WI38 (cell line): ENCODE results near the gene HOXD4.

ENCODE experiments used
- H3K4me3 ChIP-seq: 2 replicates; pipeline ENCODE4 v1.5.1; 2011; ENCODE audit warnings: low read depth, mild to moderate bottlenecking, control low read depth, low read length
- CTCF ChIP-seq: IDR thresholded peaks from 2 replicates; pipeline ENCODE4 v1.5.1; 2012; ENCODE audit warnings: low read depth, mild to moderate bottlenecking, control low read depth, low read length

HOXD4 gene

GRCh38 chr2:176169181-176169580 is 17.8 kb downstream of the HOXD4 start:
- no peak for TF ChIP-seq CTCF
- no peak overlapping the region for H3K4me3 ChIP-seq

- no peak for TF ChIP-seq CTCF
- H3K4me3 ChIP-seq: no peak overlapping the region
Observed at GRCh38 chr2:176169711-176170110, 18.4 kb downstream of the HOXD4 start.

- H3K4me3 ChIP-seq: no peak overlapping the region
- TF ChIP-seq CTCF: no peak
Observed at GRCh38 chr2:176170602-176171305, 19.4 kb downstream of the HOXD4 start.

GRCh38 chr2:176171351-176172006 is 20.1 kb downstream of the HOXD4 start:
- TF ChIP-seq CTCF: no peak

GRCh38 chr2:176172007-176172894 is 20.9 kb downstream of the HOXD4 start:
- TF ChIP-seq CTCF: no peak
- no peak overlapping the region for H3K4me3 ChIP-seq

More at GRCh38 chr2:176171351-176172006, 20.1 kb downstream of the HOXD4 start:
- H3K4me3 ChIP-seq: no peak overlapping the region

- no peak overlapping the region for H3K4me3 ChIP-seq
- no peak for TF ChIP-seq CTCF
Observed at GRCh38 chr2:176172895-176173566, 21.7 kb downstream of the HOXD4 start.
